ENCODE results near the gene RAB35. TPM values are rescaled to one million over a fixed set of nuclear protein-coding genes. Genes with fewer than 3 reads are reported as not detected.

Gene RAB35
- total and polyA plus RNA-seq, 2 of the 4 experiments (the other 2 are of a cell fraction), result 32.6 to 49.6 TPM

DNA sequence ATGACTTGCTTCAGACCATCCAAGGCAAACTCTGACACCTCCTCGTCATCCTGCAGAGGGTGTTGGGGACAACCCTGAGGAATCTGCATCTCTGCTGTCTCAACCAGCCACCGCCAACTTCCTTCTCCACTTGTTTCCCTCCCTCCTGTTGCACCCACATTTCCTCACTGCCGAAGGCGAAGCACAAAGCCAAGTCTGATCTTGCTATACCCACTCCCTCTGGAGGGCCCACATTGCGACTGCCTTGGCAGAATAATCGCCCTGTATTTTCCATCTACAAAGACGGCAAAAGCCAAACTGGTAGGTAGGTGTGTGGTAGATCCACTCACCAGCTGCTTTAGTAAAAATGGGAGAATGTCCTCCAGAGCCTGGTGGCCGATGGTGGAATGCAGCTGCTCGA, 21.8 kb upstream of the RAB35 start:
- POLR2A ChIA-PET (ENCODE audit: unreplicated experiment), result no interaction called here
- Histone ChIP-seq H3K18ac (ENCODE audit: low read depth, low read length) (no peak overlapping the region), H3K9me1 (ENCODE audit: insufficient read depth, low read length) (peaks cover 28% of the 10 kb centered on the region), H2AFZ (replicated peaks; ENCODE audit: low read length, poor library complexity) (no peak overlapping the region), H4K91ac (ENCODE audit: insufficient read depth, low read depth, low read length) (no peak overlapping the region), H3K4me3 (ENCODE audit: insufficient read depth, low read depth, low read length) (no peak overlapping the region), H4K20me1 (ENCODE audit: insufficient read depth, low read length) (peaks cover 19% of the 10 kb centered on the region), H3K9me3 (ENCODE audit: control insufficient read depth, insufficient read depth, low read length) (no peaks in the 10 kb centered on the region), H3K27ac (ENCODE audit: insufficient read depth, low read length) (no peak overlapping the region), H2AK5ac (ENCODE audit: low read depth, low read length) (no peak overlapping the region), H3K4me2 (ENCODE audit: low read depth, low read length) (no peak overlapping the region), H3K4ac (ENCODE audit: low read depth, low read length) (no peak overlapping the region), H2AK9ac (replicated peaks; ENCODE audit: low read depth, low read length, poor library complexity) (no peak overlapping the region), H3K23ac (ENCODE audit: low read depth, low read length) (no peak overlapping the region), H3K4me1 (ENCODE audit: control insufficient read depth, insufficient read depth, low read length) (peaks cover 11% of the 10 kb centered on the region), H3K9ac (ENCODE audit: low read depth, low read length) (no peak overlapping the region), H4K5ac (ENCODE audit: low read depth, low read length) (no peak overlapping the region), H3K14ac (replicated peaks; ENCODE audit: low read depth, low read length) (no peak overlapping the region), H2BK20ac (ENCODE audit: low read depth, low read length) (no peak overlapping the region), H3K56ac (ENCODE audit: extremely low read depth, insufficient read depth, low read length) (no peak overlapping the region), H2BK120ac (ENCODE audit: low read depth, low read length) (no peak overlapping the region), H4K8ac (ENCODE audit: low read depth in 2 of 2, low read length in 2 of 2) (no peak overlapping the region), H3K27me3 (ENCODE audit: control insufficient read depth, insufficient read depth, low read length) (no peaks in the 10 kb centered on the region), H3K36me3 (ENCODE audit: control insufficient read depth, insufficient read depth, low read length) (peaks cover 82% of the 10 kb centered on the region), H3K79me1 (ENCODE audit: low read depth in 1 of 2, low read length in 2 of 2) (peaks cover 19 to 58% of the 10 kb centered on the region in 2 experiments), H2BK15ac (ENCODE audit: low read depth, low read length) (no peak overlapping the region), H2BK5ac (ENCODE audit: low read depth, low read length, poor library complexity, severe bottlenecking) (no peak overlapping the region)
- TF ChIP-seq CEBPB (IDR thresholded peaks at IDR 0.05; ENCODE audit: low read depth, low read length) (no peak), BHLHE40 (IDR thresholded peaks at IDR 0.05; ENCODE audit: low read depth, low read length) (no peak), MAFK (IDR thresholded peaks at IDR 0.05; ENCODE audit: low read depth, low read length) (no peak)
- ATAC-seq (ENCODE audit: low read depth) (no peak), DNase-seq (no peak)
- dilution Hi-C loops (cut with HindIII; ENCODE audit: low sequenced_read_pairs, unreplicated experiment), result no loop called here
- intact Hi-C loops (cut with micrococcal nuclease), result no loop called here
- BruUV-seq (replicated peaks), result no TSS peak
- no CpG with 5 or more reads among the region's 9 CpGs for WGBS, 2 experiments (ENCODE audit: extremely low coverage in 2 of 2, insufficient read length in 1 of 2)
- in situ Hi-C loops (cut with MboI; ENCODE audit: low sequenced_read_pairs), result no loop called here
- CTCF ChIA-PET, result no interaction called here

Measured in IMR-90 (cell line).